Activated CD8-positive, alpha-beta memory T cell treated with anti-CD3 and anti-CD28 coated beads, Interleukin-2, amount 10 ng/mL, durations not matched to agents 7 days and 5 days (primary cell): ENCODE results near the gene CEP126. TPM values are rescaled to one million over a fixed set of nuclear protein-coding genes. Genes with fewer than 3 reads are reported as not detected.

Experiments used
- ATAC-seq: fragments of 150-1000 bp; cut with Tn5 transposase; one replicate; pipeline ENCODE4 v1.10.0; 2021; ENCODE audit warnings: moderate library complexity
- CTCF ChIA-PET: fragments of 350-600 bp; sonication (Branson Sonifier 250); formaldehyde crosslinking; loops from one replicate; lab custom pipeline; 2021; ENCODE audit warnings: antibody characterized with exemption; lab: Charles Lee
- DNase-seq: peaks from one replicate; pipeline ENCODE4 v3.0.0-alpha.2; 2020
- H3K27ac Mint-ChIP-seq: one replicate; pipeline ENCODE4 v1.8.0; 2021; ENCODE audit warnings: mild to moderate bottlenecking, mixed read lengths
- H3K27me3 Mint-ChIP-seq: one replicate; pipeline ENCODE4 v1.8.0; 2021; ENCODE audit warnings: mixed read lengths
- H3K36me3 Mint-ChIP-seq: one replicate; pipeline ENCODE4 v1.8.0; 2021; ENCODE audit warnings: mild to moderate bottlenecking, mixed read lengths
- H3K4me1 Mint-ChIP-seq: one replicate; pipeline ENCODE4 v1.8.0; 2021; ENCODE audit warnings: mixed read lengths
- H3K4me3 Mint-ChIP-seq: one replicate; pipeline ENCODE4 v1.8.0; 2021; ENCODE audit warnings: mild to moderate bottlenecking, moderate library complexity, mixed read lengths
- H3K9me3 Mint-ChIP-seq: one replicate; pipeline ENCODE4 v1.8.0; 2022; ENCODE audit warnings: low read depth, mixed read lengths
- total RNA-seq, 2 experiments: library from RNA; stranded (reverse); gene quantifications; one replicate each; pipeline ENCODE4 v1.2.3, GENCODE V29; 2021

The CEP126 gene, protein sequence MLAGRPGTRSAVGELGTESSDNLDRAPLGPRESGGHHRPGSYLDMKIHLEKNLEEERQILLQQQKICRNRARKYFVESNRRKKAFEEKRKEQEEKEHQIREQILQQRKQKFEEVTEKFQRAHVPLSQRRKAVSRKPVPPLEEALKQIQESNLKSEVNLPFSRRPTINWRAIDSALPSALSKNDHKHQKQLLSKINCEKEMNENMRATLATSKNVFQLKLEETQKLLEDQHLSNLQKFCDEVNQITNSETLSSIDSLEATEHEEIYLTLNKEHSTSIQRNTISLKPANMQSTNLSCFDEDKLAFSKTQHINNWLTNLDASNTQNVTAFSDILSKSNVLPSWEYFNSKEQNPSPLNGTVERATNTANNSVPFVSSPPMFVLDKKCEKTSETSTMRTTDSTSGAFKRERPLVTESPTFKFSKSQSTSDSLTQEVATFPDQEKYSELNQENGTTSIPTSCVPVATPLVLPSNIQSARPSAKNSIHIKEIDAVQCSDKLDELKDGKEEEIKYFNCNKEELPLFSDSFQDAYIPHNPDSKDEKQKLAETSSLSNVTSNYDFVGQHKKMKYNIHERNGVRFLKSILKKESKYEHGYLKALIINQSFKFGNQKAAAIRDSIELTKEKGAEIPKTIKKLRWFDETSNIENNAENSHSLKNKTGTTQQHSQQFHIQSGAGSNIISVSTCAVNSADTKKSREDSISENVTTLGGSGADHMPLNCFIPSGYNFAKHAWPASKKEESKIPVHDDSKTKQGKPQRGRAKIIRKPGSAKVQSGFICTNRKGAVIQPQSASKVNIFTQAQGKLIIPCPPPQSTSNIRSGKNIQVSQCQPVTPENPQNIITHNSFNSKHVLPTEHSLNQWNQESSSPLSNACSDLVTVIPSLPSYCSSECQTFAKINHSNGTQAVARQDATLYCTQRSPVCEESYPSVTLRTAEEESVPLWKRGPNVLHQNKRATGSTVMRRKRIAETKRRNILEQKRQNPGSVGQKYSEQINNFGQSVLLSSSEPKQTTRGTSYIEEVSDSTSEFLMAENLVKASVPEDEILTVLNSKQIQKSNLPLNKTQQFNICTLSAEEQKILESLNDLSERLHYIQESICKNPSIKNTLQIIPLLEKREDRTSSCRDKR
- total RNA-seq, result 1 to 10 TPM in 1 of 2 experiments, under 1 TPM in 1; 0.63 to 1.8 TPM

DNA sequence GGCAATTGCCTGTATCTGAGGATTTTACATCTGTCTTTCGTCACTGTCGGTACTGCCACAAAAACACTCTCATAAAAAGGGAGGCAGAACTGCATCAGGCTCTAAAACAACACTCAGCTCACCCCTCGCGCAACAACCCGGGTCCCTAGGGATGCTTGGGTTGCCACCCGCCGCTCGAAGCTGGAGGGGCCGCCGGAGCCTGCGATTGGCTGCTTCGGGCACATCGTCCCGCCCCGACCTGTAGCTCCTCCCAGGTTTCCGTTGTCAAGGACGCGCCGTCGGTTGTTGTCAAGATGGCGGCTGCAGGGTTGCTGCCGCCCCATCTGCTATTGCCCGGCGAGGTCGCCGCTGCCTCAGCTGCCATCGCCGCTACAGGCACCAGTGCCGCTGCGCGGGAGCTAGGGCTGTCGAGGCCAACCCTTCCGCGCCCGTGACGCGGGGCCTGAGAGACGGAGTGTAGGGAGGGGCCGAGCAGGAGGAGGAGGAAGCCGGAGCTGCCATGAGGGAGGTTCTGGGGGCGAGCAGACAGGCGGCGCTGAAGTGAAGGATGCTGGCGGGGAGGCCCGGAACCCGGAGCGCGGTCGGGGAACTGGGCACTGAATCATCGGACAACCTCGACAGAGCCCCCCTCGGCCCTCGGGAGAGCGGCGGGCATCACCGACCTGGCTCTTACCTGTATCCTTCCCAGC lies at the start of gene CEP126:
Gene CEP126 (plus strand): TSS at position 273 of the 689 bp plus-strand sequence. CDS start 275 bp downstream, at position 548.
- H3K27me3 Mint-ChIP-seq, result peaks cover 3% of the 10 kb centered on the region
- H3K36me3 Mint-ChIP-seq, result no peaks in the 10 kb centered on the region
- peak within 1 kb of the TSS; percentile 89 for H3K4me3 Mint-ChIP-seq
- H3K27ac Mint-ChIP-seq, result peak within 1 kb of the TSS; percentile 77
- CTCF ChIA-PET, result interaction anchor here (1.0 to 1.4 kb wide), 4 partner anchors 10 to 93 kb away, joined by 3 to 7 read pairs (median 6); no protein-coding TSS in a partner anchor
- H3K4me1 Mint-ChIP-seq, result peaks cover 22% of the 10 kb centered on the region
- H3K9me3 Mint-ChIP-seq, result no peaks in the 10 kb centered on the region
- ATAC-seq, result peak; percentile 97
- DNase-seq, result peak; percentile 96

DNA sequence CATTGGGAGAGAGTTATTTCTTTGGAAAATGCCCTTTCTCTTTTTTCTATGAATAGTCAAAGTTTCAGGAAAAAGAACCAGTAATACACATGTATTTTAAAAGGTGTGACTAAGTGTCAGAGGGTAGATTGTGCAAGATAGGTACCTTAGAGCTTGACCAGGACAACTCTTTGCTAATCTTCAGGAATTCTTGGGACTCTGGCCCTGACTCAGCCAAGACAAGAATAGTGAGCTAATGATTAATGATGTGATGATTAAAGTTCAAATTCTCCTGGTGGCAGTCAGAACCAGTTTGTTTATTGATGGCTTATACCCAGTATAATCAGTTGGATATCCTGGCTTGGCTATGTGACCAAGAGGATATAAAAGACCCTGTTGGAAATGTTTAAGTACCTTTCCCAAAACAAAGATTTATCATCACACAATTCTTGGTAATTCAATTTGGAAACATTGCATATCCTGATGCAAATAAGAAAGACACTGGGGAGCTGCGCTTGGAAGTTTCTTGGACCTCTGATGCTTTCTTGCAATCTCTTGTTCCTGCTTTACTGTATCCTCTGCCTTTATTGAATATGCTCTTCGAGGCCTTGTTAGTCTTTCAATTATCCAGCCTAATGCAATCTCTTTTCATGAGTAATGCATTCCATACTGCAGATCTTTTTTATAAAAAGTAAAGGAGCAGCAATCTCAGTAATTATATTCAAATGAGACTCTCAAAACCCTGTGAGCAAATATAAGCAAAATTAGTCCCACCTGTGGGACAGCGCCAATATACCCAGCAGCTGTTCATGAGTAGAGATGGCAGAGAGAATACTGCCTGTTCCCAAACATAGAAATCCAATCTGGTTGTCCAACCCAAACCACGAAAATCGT lies 48.0 kb upstream of the CEP126 start:
- ATAC-seq, result no peak
- CTCF ChIA-PET, result interaction anchor here (1.7 kb wide), 1 partner anchor 13 kb away, joined by 4 read pairs; no protein-coding TSS in a partner anchor

DNA sequence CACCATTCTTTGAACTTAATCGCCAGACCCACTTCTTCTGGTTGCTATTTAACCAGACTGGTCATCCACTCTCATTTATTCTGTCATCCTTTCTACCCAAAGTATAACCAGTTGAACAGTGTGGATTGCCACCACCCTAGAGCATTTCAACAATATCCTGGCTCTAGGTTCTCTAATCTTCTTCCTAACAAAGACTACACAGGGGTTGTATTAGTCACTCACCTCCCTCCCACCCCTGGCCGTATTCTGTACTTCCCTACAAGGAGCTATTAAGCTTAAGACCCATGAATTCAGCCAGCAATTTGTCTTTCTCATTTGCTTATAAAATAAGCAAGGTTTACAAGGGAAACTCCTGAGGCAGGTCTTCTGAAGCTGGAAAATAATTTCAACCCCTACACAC lies 46.9 kb upstream of the CEP126 start:
- DNase-seq (no peak), ATAC-seq (no peak)
- peaks cover 1% of the 10 kb centered on the region for H3K36me3 Mint-ChIP-seq
- peaks cover 3% of the 10 kb centered on the region for H3K9me3 Mint-ChIP-seq
- H3K4me1 Mint-ChIP-seq, result no peaks in the 10 kb centered on the region
- H3K27ac Mint-ChIP-seq, result no peak overlapping the region
- CTCF ChIA-PET, result no interaction called here
- peaks cover 4% of the 10 kb centered on the region for H3K27me3 Mint-ChIP-seq
- no peak overlapping the region for H3K4me3 Mint-ChIP-seq

More for the DNA sequence above, 48.0 kb upstream of the CEP126 start:
- Mint-ChIP-seq H3K27me3 (peaks cover 4% of the 10 kb centered on the region), H3K4me3 (no peak overlapping the region), H3K4me1 (no peaks in the 10 kb centered on the region), H3K27ac (no peak overlapping the region), H3K36me3 (peaks cover 1% of the 10 kb centered on the region), H3K9me3 (peaks cover 3% of the 10 kb centered on the region)
- no peak for DNase-seq

DNA sequence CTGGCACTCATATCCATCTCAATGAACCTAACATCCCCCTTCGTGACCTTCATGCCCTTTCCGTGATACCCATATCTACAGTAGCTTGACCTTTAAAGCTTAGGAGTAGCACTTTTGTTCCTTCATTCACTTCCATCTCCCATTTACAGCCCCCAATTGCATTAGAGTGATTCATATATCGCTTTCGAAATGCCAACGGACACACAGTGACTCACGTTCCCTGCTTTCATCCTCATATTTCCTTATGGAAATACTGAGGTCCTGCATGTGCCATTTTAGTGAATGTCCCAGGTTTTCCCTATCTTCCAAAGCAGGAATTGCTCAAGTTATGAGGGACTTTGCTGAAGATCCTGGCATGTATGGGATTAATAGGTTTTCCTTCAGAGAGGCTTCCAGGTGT lies 44.3 kb upstream of the CEP126 start:
- Mint-ChIP-seq H3K4me1 (no peaks in the 10 kb centered on the region), H3K9me3 (no peaks in the 10 kb centered on the region), H3K36me3 (no peaks in the 10 kb centered on the region), H3K4me3 (no peak overlapping the region), H3K27me3 (peaks cover 5% of the 10 kb centered on the region), H3K27ac (no peak overlapping the region)
- DNase-seq (no peak), ATAC-seq (no peak)
- CTCF ChIA-PET, result no interaction called here

DNA sequence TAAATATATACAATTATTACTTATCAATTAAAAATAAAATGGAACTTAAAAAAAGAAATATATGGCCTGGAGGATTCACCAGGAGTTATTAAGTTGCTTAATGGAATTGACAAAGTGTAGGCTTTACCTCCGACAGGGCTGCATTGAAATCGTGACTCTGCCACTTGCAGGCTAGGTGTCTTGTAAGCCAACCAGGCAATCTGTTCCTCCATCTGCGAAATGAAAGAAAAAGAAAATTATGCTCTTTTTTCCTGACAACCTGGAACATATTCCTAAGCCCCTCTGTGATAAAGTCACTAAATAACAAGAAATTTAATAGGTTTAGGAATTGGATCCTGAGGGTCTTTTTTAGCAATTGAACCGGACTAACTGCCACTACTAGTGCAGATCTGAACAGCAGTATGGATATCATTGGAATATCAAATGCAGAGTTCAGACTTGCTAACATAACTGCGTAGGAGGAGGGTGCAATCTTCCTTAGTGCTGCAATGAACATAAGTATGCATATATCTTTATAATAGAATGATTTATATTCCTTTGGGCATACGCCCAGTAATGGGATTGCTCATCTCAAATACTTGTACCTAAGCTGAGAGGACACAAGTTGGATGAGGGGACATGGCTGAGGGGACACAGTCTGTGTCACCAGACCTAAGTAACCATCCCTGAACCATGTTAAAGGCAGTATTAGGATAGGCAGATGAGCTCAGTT lies 42.5 kb upstream of the CEP126 start:
- H3K27me3 Mint-ChIP-seq, result peaks cover 5% of the 10 kb centered on the region
- no peaks in the 10 kb centered on the region for H3K36me3 Mint-ChIP-seq
- no peaks in the 10 kb centered on the region for H3K9me3 Mint-ChIP-seq
- no peaks in the 10 kb centered on the region for H3K4me1 Mint-ChIP-seq
- H3K4me3 Mint-ChIP-seq, result no peak overlapping the region
- no peak for ATAC-seq
- DNase-seq, result no peak
- CTCF ChIA-PET, result no interaction called here
- H3K27ac Mint-ChIP-seq, result no peak overlapping the region

DNA sequence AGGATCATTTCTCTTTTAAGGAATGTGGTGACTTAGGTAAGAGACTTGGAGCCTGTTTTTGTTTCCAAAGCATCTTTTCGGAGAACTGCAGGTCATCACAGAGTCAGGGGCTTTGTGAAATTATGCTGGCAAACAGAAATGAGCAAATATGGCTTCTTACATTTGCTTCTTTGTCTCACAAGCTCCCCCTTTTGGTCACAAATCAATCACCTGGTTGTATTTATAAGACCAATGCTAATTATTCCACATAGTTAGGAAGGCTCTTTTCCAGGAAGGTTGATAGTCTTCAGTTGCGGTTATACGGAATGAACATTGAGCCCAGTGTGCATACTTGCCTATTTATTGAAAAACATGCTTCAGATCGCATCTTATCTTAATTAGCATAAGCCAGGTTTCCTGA lies 34.6 kb upstream of the CEP126 start:
- CTCF ChIA-PET, result interaction anchor here (0.7 to 1.0 kb wide), 2 partner anchors 14 to 19 kb away, joined by 4 read pairs; no protein-coding TSS in a partner anchor
- peaks cover 8% of the 10 kb centered on the region for H3K27me3 Mint-ChIP-seq
- H3K4me1 Mint-ChIP-seq, result no peaks in the 10 kb centered on the region
- no peak for ATAC-seq
- no peaks in the 10 kb centered on the region for H3K9me3 Mint-ChIP-seq
- no peak overlapping the region for H3K4me3 Mint-ChIP-seq
- H3K27ac Mint-ChIP-seq, result no peak overlapping the region
- H3K36me3 Mint-ChIP-seq, result no peaks in the 10 kb centered on the region
- DNase-seq, result no peak

DNA sequence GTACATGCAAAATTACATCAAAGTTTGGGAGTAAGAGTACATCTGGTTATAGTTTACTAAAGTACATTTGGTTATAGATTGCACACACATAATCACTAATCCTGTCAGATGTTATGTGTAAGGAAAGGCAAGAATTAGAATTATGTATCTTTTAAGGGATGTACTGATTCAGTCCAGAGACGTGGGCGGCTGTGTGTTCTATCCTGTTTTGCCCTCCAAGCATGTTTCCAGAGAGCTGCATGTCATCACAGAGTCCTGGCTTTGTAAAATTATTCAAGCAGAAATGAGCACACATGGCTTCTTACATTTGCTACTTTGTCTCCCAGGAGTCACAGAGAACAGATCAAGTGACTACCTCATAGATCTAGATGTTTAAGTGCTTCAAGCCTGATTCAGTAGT lies 33.2 kb upstream of the CEP126 start:
- no peaks in the 10 kb centered on the region for H3K36me3 Mint-ChIP-seq
- CTCF ChIA-PET, result no interaction called here
- H3K27me3 Mint-ChIP-seq, result peaks cover 8% of the 10 kb centered on the region

DNA sequence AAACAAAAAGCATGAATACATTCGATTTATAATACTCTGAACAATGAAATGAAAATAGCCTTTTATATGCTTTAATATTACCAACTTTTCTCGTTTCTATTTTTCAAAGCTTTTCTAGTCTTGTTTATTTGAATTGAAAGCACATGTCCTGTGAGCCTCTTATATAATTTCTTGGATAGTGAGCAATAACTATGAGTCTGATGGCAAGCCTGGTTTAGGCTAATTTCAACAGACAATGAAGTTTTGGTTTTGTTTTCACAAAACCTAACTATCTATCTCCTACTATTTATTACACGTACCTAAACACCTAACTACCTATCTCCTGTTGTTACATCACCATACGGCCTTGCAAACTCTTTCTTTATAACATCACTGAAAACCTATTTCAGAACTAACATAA lies 29.2 kb upstream of the CEP126 start:
- CTCF ChIA-PET, result interaction anchor here (2.2 kb wide), 1 partner anchor 25 kb away, joined by 4 read pairs; no protein-coding TSS in a partner anchor
- Mint-ChIP-seq H3K27ac (no peak overlapping the region), H3K9me3 (no peaks in the 10 kb centered on the region), H3K27me3 (peaks cover 8% of the 10 kb centered on the region), H3K4me1 (no peaks in the 10 kb centered on the region), H3K36me3 (no peaks in the 10 kb centered on the region), H3K4me3 (no peak overlapping the region)
- ATAC-seq (no peak), DNase-seq (no peak)

More for the DNA sequence above, 33.2 kb upstream of the CEP126 start:
- H3K9me3 Mint-ChIP-seq, result no peaks in the 10 kb centered on the region
- ATAC-seq (no peak), DNase-seq (no peak)
- no peak overlapping the region for H3K27ac Mint-ChIP-seq
- no peak overlapping the region for H3K4me3 Mint-ChIP-seq
- H3K4me1 Mint-ChIP-seq, result no peaks in the 10 kb centered on the region

DNA sequence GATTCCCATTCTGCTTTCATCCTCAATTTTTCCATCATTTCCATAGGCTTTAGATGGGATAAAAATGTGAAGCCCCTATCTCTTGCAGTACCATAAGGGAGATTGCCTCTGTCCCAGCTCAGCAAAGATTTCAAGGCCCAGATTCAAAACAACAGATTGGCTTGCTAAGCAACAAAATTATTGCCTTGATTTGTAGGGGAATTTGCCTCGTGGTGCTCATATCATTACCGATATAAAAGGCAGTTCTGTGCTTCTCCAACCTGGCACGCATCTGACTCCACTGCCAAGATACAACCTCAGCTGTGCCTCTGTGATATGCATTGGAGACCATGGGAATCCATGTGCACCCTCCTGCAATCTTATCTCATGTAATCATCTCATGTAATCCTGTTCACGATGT lies 25.0 kb upstream of the CEP126 start:
- H3K36me3 Mint-ChIP-seq, result no peaks in the 10 kb centered on the region
- no peaks in the 10 kb centered on the region for H3K4me1 Mint-ChIP-seq
- H3K4me3 Mint-ChIP-seq, result no peak overlapping the region
- ATAC-seq (no peak), DNase-seq (no peak)
- H3K27ac Mint-ChIP-seq, result no peak overlapping the region
- H3K27me3 Mint-ChIP-seq, result peaks cover 4% of the 10 kb centered on the region
- H3K9me3 Mint-ChIP-seq, result no peaks in the 10 kb centered on the region
- CTCF ChIA-PET, result no interaction called here

DNA sequence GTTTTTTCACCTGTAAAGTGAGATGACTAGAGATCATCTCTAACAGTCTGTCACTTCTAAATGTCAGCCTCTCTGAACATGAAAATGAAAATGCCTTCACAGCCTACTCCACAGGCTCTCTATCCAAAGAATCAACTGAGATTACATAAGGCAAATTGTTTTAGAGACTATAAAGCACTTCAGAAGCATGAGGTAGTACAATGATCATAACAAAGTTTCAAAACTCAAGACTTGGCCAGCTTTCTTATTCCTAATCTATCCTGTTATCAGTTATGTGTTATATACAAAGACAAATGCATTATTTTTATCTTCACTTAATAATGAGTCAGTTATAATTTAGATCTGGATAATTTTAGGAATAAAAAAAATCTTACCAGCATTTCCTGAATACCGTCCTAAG lies 20.3 kb upstream of the CEP126 start:
- Mint-ChIP-seq H3K27ac (no peak overlapping the region), H3K4me1 (no peaks in the 10 kb centered on the region), H3K36me3 (no peaks in the 10 kb centered on the region), H3K9me3 (no peaks in the 10 kb centered on the region), H3K4me3 (no peak overlapping the region), H3K27me3 (peaks cover 20% of the 10 kb centered on the region)
- ATAC-seq (no peak), DNase-seq (no peak)
- CTCF ChIA-PET, result interaction anchor here (1.3 kb wide), 1 partner anchor 13 kb away, joined by 3 read pairs; no protein-coding TSS in a partner anchor

DNA sequence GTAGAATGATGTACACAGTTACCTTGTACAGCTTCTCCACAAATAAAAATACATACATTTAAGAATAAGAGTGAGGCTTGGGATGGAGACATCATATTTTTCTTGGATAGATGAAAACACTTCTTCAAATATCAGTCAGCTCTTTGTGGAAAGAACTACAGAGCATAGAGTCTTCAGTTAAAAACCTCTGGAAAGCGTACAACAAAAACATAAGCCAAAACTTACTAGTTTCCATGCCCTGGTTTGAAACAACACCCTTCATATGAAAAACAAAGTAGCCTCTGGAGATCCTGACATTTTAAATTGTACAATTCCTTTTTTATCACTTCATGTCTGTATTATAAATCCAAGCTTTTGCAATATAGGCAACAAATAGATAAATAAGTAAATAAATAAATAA lies 7.0 kb upstream of the CEP126 start:
- DNase-seq, result no peak
- Mint-ChIP-seq H3K4me3 (no peak overlapping the region), H3K27me3 (peaks cover 19% of the 10 kb centered on the region), H3K9me3 (no peaks in the 10 kb centered on the region), H3K36me3 (no peaks in the 10 kb centered on the region), H3K27ac (no peak overlapping the region), H3K4me1 (no peaks in the 10 kb centered on the region)
- CTCF ChIA-PET, result interaction anchor here (0.8 to 1.3 kb wide), 2 partner anchors 13 to 47 kb away, joined by 3 read pairs; no protein-coding TSS in a partner anchor
- ATAC-seq, result no peak
